ENCODE measurements around the gene CUEDC2.
A peak's percentile ranks its signal among the peaks of the same experiment; 100 is the strongest.

The CUEDC2 gene

DNA sequence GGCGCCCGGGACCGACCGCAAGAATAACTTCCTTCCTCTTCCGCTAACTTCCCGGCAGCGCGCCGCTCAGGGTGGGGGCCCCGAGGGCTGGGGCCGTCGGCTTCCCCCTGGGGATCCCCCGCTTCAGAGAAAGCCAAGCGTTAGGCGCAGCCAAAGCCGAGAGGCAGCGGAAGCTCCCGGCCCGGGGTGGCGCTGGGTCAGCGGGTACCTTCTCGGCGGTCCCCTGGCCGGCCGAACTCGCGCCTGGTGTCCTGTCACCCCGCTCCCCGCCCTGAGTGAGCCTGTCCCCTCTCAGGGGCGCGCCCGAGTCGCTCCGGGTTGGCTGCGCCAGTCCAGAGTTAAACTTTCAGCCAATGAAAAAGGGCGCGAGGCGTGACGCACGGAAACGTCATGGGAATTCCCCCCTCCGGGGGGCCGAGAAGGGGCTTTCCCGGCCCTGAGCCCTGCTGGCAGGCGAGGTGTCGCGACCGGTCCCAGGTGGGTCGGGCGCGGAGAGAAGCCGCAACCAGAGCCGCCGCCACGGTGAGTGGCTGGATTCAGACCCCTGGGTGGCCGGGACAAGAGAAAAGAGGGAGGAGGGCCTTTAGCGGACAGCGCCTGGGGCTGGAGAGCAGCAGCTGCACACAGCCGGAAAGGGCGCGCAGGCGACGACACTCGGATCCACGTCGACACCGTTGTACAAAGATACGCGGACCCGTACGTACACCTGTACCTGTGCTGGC lies 38.1 kb downstream of the CUEDC2 start (continued):
- TF ChIP-seq WT1 (tag by site-specific recombination; IDR thresholded peaks at IDR 0.05) (peak; percentile 54), BCL11A (tag by site-specific recombination; IDR thresholded peaks at IDR 0.05; ENCODE audit: low read depth) (peak; percentile 62; the same call in 1 of the 2 replicates), ZNF701 (tag by site-specific recombination; IDR thresholded peaks at IDR 0.05) (no peak), ZSCAN16 (tag by site-specific recombination; IDR thresholded peaks at IDR 0.05) (no peak), ZNF155 (tag by site-specific recombination; IDR thresholded peaks at IDR 0.05) (no peak), MYNN (tag by site-specific recombination; IDR thresholded peaks at IDR 0.05; ENCODE audit: borderline replicate concordance) (no peak), KLF7 (tag by site-specific recombination; IDR thresholded peaks at IDR 0.05; ENCODE audit: borderline replicate concordance) (0 out of 2 replicates have a peak, but pooled peaks have one; percentile 45), YY1 (tag by site-specific recombination; IDR thresholded peaks at IDR 0.05) (peak; percentile 64), ZNF560 (tag by site-specific recombination; IDR thresholded peaks at IDR 0.05; ENCODE audit: borderline replicate concordance) (no peak), OVOL3 (tag by site-specific recombination; IDR thresholded peaks at IDR 0.05) (peak; percentile 16; the same call in 1 of the 2 replicates), ZBTB21 (tag by site-specific recombination; IDR thresholded peaks at IDR 0.05) (peak; percentile 99), ZNF768 (tag by site-specific recombination; IDR thresholded peaks at IDR 0.05) (no peak), ZNF248 (tag by site-specific recombination; IDR thresholded peaks at IDR 0.05) (no peak), ZNF114 (tag by site-specific recombination; IDR thresholded peaks at IDR 0.05) (no peak), ZBTB48 (tag by site-specific recombination; IDR thresholded peaks at IDR 0.05) (peak; percentile 68), ZNF394 (tag by site-specific recombination; IDR thresholded peaks at IDR 0.05; ENCODE audit: borderline replicate concordance) (peak; percentile 54), SP7 (tag by site-specific recombination; IDR thresholded peaks at IDR 0.05) (peak; percentile 73), ZNF843 (tag by site-specific recombination; IDR thresholded peaks at IDR 0.05) (peak; percentile 55; the same call in 1 of the 2 replicates), ZNF48 (tag by site-specific recombination; IDR thresholded peaks at IDR 0.05) (no peak), ZNF341 (tag by site-specific recombination; IDR thresholded peaks at IDR 0.05; ENCODE audit: low read depth) (peak; percentile 93), ZNF366 (tag by site-specific recombination; conservative IDR thresholded peaks at IDR 0.05) (0 out of 2 replicates have a peak, but pooled peaks have one; percentile 8), ZSCAN30 (tag by site-specific recombination; IDR thresholded peaks at IDR 0.05) (peak; percentile 67)
- TF ChIP-seq, protein P1, sequence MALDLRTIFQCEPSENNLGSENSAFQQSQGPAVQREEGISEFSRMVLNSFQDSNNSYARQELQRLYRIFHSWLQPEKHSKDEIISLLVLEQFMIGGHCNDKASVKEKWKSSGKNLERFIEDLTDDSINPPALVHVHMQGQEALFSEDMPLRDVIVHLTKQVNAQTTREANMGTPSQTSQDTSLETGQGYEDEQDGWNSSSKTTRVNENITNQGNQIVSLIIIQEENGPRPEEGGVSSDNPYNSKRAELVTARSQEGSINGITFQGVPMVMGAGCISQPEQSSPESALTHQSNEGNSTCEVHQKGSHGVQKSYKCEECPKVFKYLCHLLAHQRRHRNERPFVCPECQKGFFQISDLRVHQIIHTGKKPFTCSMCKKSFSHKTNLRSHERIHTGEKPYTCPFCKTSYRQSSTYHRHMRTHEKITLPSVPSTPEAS (tag by site-specific recombination; IDR thresholded peaks at IDR 0.05): 0 out of 2 replicates have a peak, but pooled peaks have one; percentile 67
- TF ChIP-seq, protein P2, sequence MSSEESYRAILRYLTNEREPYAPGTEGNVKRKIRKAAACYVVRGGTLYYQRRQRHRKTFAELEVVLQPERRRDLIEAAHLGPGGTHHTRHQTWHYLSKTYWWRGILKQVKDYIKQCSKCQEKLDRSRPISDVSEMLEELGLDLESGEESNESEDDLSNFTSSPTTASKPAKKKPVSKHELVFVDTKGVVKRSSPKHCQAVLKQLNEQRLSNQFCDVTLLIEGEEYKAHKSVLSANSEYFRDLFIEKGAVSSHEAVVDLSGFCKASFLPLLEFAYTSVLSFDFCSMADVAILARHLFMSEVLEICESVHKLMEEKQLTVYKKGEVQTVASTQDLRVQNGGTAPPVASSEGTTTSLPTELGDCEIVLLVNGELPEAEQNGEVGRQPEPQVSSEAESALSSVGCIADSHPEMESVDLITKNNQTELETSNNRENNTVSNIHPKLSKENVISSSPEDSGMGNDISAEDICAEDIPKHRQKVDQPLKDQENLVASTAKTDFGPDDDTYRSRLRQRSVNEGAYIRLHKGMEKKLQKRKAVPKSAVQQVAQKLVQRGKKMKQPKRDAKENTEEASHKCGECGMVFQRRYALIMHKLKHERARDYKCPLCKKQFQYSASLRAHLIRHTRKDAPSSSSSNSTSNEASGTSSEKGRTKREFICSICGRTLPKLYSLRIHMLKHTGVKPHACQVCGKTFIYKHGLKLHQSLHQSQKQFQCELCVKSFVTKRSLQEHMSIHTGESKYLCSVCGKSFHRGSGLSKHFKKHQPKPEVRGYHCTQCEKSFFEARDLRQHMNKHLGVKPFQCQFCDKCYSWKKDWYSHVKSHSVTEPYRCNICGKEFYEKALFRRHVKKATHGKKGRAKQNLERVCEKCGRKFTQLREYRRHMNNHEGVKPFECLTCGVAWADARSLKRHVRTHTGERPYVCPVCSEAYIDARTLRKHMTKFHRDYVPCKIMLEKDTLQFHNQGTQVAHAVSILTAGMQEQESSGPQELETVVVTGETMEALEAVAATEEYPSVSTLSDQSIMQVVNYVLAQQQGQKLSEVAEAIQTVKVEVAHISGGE (tag by site-specific recombination; conservative IDR thresholded peaks at IDR 0.05; ENCODE audit: low read depth): peak; percentile 80
- TF ChIP-seq, protein P3, sequence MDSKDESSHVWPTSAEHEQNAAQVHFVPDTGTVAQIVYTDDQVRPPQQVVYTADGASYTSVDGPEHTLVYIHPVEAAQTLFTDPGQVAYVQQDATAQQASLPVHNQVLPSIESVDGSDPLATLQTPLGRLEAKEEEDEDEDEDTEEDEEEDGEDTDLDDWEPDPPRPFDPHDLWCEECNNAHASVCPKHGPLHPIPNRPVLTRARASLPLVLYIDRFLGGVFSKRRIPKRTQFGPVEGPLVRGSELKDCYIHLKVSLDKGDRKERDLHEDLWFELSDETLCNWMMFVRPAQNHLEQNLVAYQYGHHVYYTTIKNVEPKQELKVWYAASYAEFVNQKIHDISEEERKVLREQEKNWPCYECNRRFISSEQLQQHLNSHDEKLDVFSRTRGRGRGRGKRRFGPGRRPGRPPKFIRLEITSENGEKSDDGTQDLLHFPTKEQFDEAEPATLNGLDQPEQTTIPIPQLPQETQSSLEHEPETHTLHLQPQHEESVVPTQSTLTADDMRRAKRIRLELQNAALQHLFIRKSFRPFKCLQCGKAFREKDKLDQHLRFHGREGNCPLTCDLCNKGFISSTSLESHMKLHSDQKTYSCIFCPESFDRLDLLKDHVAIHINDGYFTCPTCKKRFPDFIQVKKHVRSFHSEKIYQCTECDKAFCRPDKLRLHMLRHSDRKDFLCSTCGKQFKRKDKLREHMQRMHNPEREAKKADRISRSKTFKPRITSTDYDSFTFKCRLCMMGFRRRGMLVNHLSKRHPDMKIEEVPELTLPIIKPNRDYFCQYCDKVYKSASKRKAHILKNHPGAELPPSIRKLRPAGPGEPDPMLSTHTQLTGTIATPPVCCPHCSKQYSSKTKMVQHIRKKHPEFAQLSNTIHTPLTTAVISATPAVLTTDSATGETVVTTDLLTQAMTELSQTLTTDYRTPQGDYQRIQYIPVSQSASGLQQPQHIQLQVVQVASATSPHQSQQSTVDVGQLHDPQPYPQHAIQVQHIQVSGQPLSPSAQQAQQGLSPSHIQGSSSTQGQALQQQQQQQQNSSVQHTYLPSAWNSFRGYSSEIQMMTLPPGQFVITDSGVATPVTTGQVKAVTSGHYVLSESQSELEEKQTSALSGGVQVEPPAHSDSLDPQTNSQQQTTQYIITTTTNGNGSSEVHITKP (tag by site-specific recombination; IDR thresholded peaks at IDR 0.05): peak; percentile 98
- TF ChIP-seq, protein P4, sequence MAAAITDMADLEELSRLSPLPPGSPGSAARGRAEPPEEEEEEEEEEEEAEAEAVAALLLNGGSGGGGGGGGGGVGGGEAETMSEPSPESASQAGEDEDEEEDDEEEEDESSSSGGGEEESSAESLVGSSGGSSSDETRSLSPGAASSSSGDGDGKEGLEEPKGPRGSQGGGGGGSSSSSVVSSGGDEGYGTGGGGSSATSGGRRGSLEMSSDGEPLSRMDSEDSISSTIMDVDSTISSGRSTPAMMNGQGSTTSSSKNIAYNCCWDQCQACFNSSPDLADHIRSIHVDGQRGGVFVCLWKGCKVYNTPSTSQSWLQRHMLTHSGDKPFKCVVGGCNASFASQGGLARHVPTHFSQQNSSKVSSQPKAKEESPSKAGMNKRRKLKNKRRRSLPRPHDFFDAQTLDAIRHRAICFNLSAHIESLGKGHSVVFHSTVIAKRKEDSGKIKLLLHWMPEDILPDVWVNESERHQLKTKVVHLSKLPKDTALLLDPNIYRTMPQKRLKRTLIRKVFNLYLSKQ (tag by site-specific recombination; IDR thresholded peaks at IDR 0.05; ENCODE audit: borderline replicate concordance): no peak
- TF ChIP-seq, protein P5, sequence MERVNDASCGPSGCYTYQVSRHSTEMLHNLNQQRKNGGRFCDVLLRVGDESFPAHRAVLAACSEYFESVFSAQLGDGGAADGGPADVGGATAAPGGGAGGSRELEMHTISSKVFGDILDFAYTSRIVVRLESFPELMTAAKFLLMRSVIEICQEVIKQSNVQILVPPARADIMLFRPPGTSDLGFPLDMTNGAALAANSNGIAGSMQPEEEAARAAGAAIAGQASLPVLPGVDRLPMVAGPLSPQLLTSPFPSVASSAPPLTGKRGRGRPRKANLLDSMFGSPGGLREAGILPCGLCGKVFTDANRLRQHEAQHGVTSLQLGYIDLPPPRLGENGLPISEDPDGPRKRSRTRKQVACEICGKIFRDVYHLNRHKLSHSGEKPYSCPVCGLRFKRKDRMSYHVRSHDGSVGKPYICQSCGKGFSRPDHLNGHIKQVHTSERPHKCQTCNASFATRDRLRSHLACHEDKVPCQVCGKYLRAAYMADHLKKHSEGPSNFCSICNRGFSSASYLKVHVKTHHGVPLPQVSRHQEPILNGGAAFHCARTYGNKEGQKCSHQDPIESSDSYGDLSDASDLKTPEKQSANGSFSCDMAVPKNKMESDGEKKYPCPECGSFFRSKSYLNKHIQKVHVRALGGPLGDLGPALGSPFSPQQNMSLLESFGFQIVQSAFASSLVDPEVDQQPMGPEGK (tag by site-specific recombination; IDR thresholded peaks at IDR 0.05): peak; percentile 100
